GM12801 (cell line): ENCODE results near the gene CFAP61.

Experiments used
- CTCF ChIP-seq: IDR thresholded peaks from one replicate; pipeline ENCODE4 v1.5.1; 2011; ENCODE audit warnings: control low read depth; ENCODE audit not compliant: insufficient read length; ENCODE audit errors: extremely low read depth

CFAP61 gene

GRCh38 chr20:20246996-20247633 lies 194.8 kb downstream of the CFAP61 start:
- no peak for TF ChIP-seq CTCF

- TF ChIP-seq CTCF: no peak
Measured at GRCh38 chr20:20248620-20249200, 196.4 kb downstream of the CFAP61 start.

GRCh38 chr20:20251317-20251716 lies 199.0 kb downstream of the CFAP61 start:
- TF ChIP-seq CTCF: no peak

GRCh38 chr20:20251836-20252235 lies 199.5 kb downstream of the CFAP61 start:
- TF ChIP-seq CTCF: no peak

GRCh38 chr20:20253039-20253743 lies 200.9 kb downstream of the CFAP61 start:
- TF ChIP-seq CTCF: no peak

- TF ChIP-seq CTCF: no peak
Measured at GRCh38 chr20:20253744-20254330, 201.5 kb downstream of the CFAP61 start.

- TF ChIP-seq CTCF: no peak
Measured at GRCh38 chr20:20255099-20255498, 202.8 kb downstream of the CFAP61 start.
